ENCODE data around the gene PEX12. TPM values are rescaled to one million over a fixed set of nuclear protein-coding genes. Genes with fewer than 3 reads are reported as not detected.
A peak's percentile ranks its signal among the peaks of the same experiment; 100 is the strongest.

The PEX12 gene
- total and polyA plus RNA-seq, 9 of the 15 experiments (the other 6 are each of a cell fraction or from before 2014, with no cell fraction given), result 4.0 to 12.4 (median 6.4) TPM

GRCh38 chr17:35588196-35588920 lies 10.0 kb upstream of the PEX12 start (continued):
- TF ChIP-seq TEAD2 (tag; IDR thresholded peaks at IDR 0.05) (no peak), MYBL2 (IDR thresholded peaks at IDR 0.05; ENCODE audit: low read depth) (peak; percentile 51), MYBL2 (CRISPR knock-in tag; IDR thresholded peaks at IDR 0.05; ENCODE audit: borderline replicate concordance) (no peak), ZKSCAN3 (CRISPR knock-in tag; IDR thresholded peaks at IDR 0.05) (no peak), PHF21A (IDR thresholded peaks at IDR 0.05; ENCODE audit: borderline replicate concordance, low read depth) (no peak), HDAC1 (IDR thresholded peaks at IDR 0.05) (peak in 1 of 2 experiments; percentile 52; a peak in 1 of 4 replicates), HMBOX1 (IDR thresholded peaks at IDR 0.05) (0 out of 2 replicates have a peak, but pooled peaks have one; percentile 48), ZNF354B (CRISPR knock-in tag; IDR thresholded peaks at IDR 0.05) (no peak), ZNF644 (tag; IDR thresholded peaks at IDR 0.05; ENCODE audit: low read depth) (no peak), SNIP1 (IDR thresholded peaks at IDR 0.05; ENCODE audit: low read depth) (no peak), ZNF184 (CRISPR knock-in tag; IDR thresholded peaks at IDR 0.05) (no peak), PPARD (CRISPR knock-in tag; IDR thresholded peaks at IDR 0.05) (no peak), SMARCE1 (IDR thresholded peaks at IDR 0.05) (peak; percentile 38), ZC3H4 (CRISPR knock-in tag; IDR thresholded peaks at IDR 0.05; ENCODE audit: borderline replicate concordance) (no peak), FOXM1 (IDR thresholded peaks at IDR 0.05; ENCODE audit: low read depth) (no peak), FOXM1 (CRISPR knock-in tag; IDR thresholded peaks at IDR 0.05; ENCODE audit: low read depth) (no peak), ATF2 (CRISPR knock-in tag; IDR thresholded peaks at IDR 0.05) (no peak), NCOA2 (IDR thresholded peaks at IDR 0.05; ENCODE audit: partially characterized antibody in 2 of 2) (no peak), NFIC (IDR thresholded peaks at IDR 0.05) (no peak), TAF9B (IDR thresholded peaks at IDR 0.05; ENCODE audit: partially characterized antibody) (peak; percentile 29), ZNF780A (CRISPR knock-in tag; IDR thresholded peaks at IDR 0.05) (no peak), FOXP1 (CRISPR knock-in tag; IDR thresholded peaks at IDR 0.05) (no peak), ZC3H11A (IDR thresholded peaks at IDR 0.05; ENCODE audit: low read depth, low read length) (no peak), ESRRA (IDR thresholded peaks at IDR 0.05; ENCODE audit: borderline replicate concordance, low read depth) (no peak), ASH1L (IDR thresholded peaks at IDR 0.05; ENCODE audit: borderline replicate concordance, low read depth, partially characterized antibody) (no peak), ZNF175 (CRISPR knock-in tag; IDR thresholded peaks at IDR 0.05; ENCODE audit: low read depth) (no peak), SMARCA4 (IDR thresholded peaks at IDR 0.05) (peak; percentile 45; the same call in 1 of the 2 replicates), RBM15 (IDR thresholded peaks at IDR 0.05; ENCODE audit: insufficient read depth, low read length) (no peak)

Measured in K562 (cell line).